Panc1 (cell line): ENCODE measurements around the gene MYL10. TPM values are rescaled to one million over a fixed set of nuclear protein-coding genes. Genes with fewer than 3 reads are reported as not detected.

ENCODE experiments used
- ATAC-seq: fragments of 200-7000 bp; cut with Tn5 transposase; 2 replicates; pipeline ENCODE4 v1.9.1; 2020; ENCODE audit warnings: mild to moderate bottlenecking, moderate library complexity
- BruUV-seq: library from RNA; stranded (reverse); fragments of 400-500 nt; replicated peaks from 2 replicates; lab custom pipeline; 2021; lab: Mats Ljungman, UMichigan
- CTCF ChIA-PET: fragments of 300-600 bp; sonication (Branson Sonifier 250); formaldehyde crosslinking; loops from one replicate; lab custom pipeline; 2022; ENCODE audit warnings: antibody characterized with exemption; lab: Charles Lee
- POLR2A ChIA-PET: fragments of 300-600 bp; sonication (Branson Sonifier 250); formaldehyde crosslinking; loops from one replicate; lab custom pipeline; 2022; ENCODE audit warnings: antibody characterized with exemption; lab: Charles Lee
- DNase-seq: peaks from one replicate; pipeline ENCODE4 v3.0.0-alpha.2; 2010; ENCODE audit warnings: low read depth, low spot score
- H3K27ac ChIP-seq: 2 replicates; pipeline ENCODE4 v1.5.1; 2011; ENCODE audit warnings: mild to moderate bottlenecking, low read length, inconsistent platforms
- H3K27me3 ChIP-seq: fragments of 200-500 bp; sonication (Bioruptor generic); 2 replicates; pipeline ENCODE4 v1.6.0; 2014; ENCODE audit warnings: low read length, inconsistent platforms; ENCODE audit not compliant: control insufficient read depth, insufficient read depth
- H3K36me3 ChIP-seq: fragments of 200-500 bp; sonication (Bioruptor generic); 2 replicates; pipeline ENCODE4 v1.5.1; 2014; ENCODE audit warnings: inconsistent platforms, mild to moderate bottlenecking, low read length, moderate library complexity; ENCODE audit not compliant: control insufficient read depth, insufficient read depth
- H3K4me1 ChIP-seq: 2 replicates; pipeline ENCODE4 v1.5.1; 2011; ENCODE audit warnings: inconsistent platforms, mild to moderate bottlenecking, low read length, moderate library complexity; ENCODE audit not compliant: control insufficient read depth, insufficient read depth
- H3K4me3 ChIP-seq, 2 experiments: 2 replicates each; pipeline ENCODE4 v1.5.1; 2011 to 2012; ENCODE audit warnings: low read depth in 2 of 2, low read length in 2 of 2, mild to moderate bottlenecking in 2 of 2, inconsistent platforms in 1 of 2, moderate library complexity in 1 of 2
- H3K9me3 ChIP-seq: fragments of 200-500 bp; sonication (Bioruptor generic); 2 replicates; pipeline ENCODE4 v1.5.1; 2014; ENCODE audit warnings: low read depth, mild to moderate bottlenecking, inconsistent platforms, low read length, moderate library complexity; ENCODE audit not compliant: control insufficient read depth, insufficient read depth
- CTCF ChIP-seq: fragments of 450-650 bp; IDR thresholded peaks from 2 replicates; pipeline ENCODE4 v1.5.1; 2017; ENCODE audit warnings: mild to moderate bottlenecking
- POLR2AphosphoS5 ChIP-seq: IDR thresholded peaks from 2 replicates; pipeline ENCODE4 v1.6.1; 2012; ENCODE audit warnings: mild to moderate bottlenecking, low read depth, low read length, moderate library complexity
- REST ChIP-seq, 2 experiments: IDR thresholded peaks; 2 replicates each; pipeline ENCODE4 v1.6.1; 2011 to 2012; ENCODE audit warnings: low read depth in 2 of 2, control low read depth in 1 of 2, low read length in 1 of 2, mild to moderate bottlenecking in 1 of 2, moderate library complexity in 1 of 2; ENCODE audit not compliant: insufficient read depth in 1 of 2
- SIN3A ChIP-seq: IDR thresholded peaks from 2 replicates; pipeline ENCODE4 v1.6.1; 2012; ENCODE audit warnings: low read depth, mild to moderate bottlenecking, low read length, moderate library complexity, borderline replicate concordance; ENCODE audit not compliant: insufficient read depth
- TCF7L2 ChIP-seq: IDR thresholded peaks from 2 replicates; pipeline ENCODE4 v1.6.1; 2011; ENCODE audit warnings: mild to moderate bottlenecking, low read depth, low read length, inconsistent platforms
- in situ Hi-C: cut with HindIII; loops from 2 replicates; pipeline ENCODE4 v1.10.0; 2016; ENCODE audit warnings: low sequenced_read_pairs, low pct_unique_long_range_greater_than_20kb
- intact Hi-C: fragments of 100-400 bp; cut with micrococcal nuclease; formaldehyde crosslinking; loops from one replicate; pipeline ENCODE4 v1.10.0; 2022; ENCODE audit not compliant: unreplicated experiment
- total RNA-seq: library from RNA; stranded (reverse); gene quantifications from one replicate; pipeline ENCODE4 v1.2.1, GENCODE V29; 2021; ENCODE audit not compliant: unreplicated experiment

MYL10 gene
- total RNA-seq, 1 experiment from 2014 or later = not detected

- H3K4me1 ChIP-seq = no peaks in the 10 kb centered on the region
- ChIA-PET POLR2A (no interaction called here), CTCF (no interaction called here)
- intact Hi-C loops (no loop called here), in situ Hi-C loops (no loop called here)
- H3K9me3 ChIP-seq = no peaks in the 10 kb centered on the region
- no peak overlapping the region for H3K4me3 ChIP-seq
- no peak overlapping the region for H3K27ac ChIP-seq
- H3K27me3 ChIP-seq = no peaks in the 10 kb centered on the region
- BruUV-seq = no TSS peak
- DNase-seq = no peak
- no peaks in the 10 kb centered on the region for H3K36me3 ChIP-seq
- no peak for ATAC-seq
- no peak for TF ChIP-seq POLR2AphosphoS5
Observed at GRCh38 chr7:101581891-101582290, 47.2 kb downstream of the MYL10 start.

- intact Hi-C loops (no loop called here), in situ Hi-C loops (no loop called here)
- no peak for ATAC-seq
- Histone ChIP-seq H3K36me3 (no peaks in the 10 kb centered on the region), H3K27me3 (no peaks in the 10 kb centered on the region), H3K27ac (no peak overlapping the region), H3K4me3 (no peak overlapping the region), H3K4me1 (no peaks in the 10 kb centered on the region), H3K9me3 (no peaks in the 10 kb centered on the region)
- POLR2A ChIA-PET = no interaction called here
- TF ChIP-seq SIN3A (no peak), POLR2AphosphoS5 (no peak), REST (IDR thresholded peaks at IDR 0.05; ENCODE audit: insufficient read depth in 1 of 2, low read depth in 2 of 2, low read length in 1 of 2) (no peak), CTCF (no peak), TCF7L2 (no peak)
- DNase-seq = no peak
- no TSS peak for BruUV-seq
- CTCF ChIA-PET = no interaction called here
Observed at GRCh38 chr7:101580596-101580995, 48.5 kb downstream of the MYL10 start.

GRCh38 chr7:101578552-101578951 is 50.5 kb downstream of the MYL10 start:
- in situ Hi-C loops = no loop called here
- intact Hi-C loops = no loop called here
- Histone ChIP-seq H3K27ac (no peak overlapping the region), H3K27me3 (no peaks in the 10 kb centered on the region), H3K36me3 (no peaks in the 10 kb centered on the region), H3K9me3 (no peaks in the 10 kb centered on the region), H3K4me3 (no peak overlapping the region), H3K4me1 (no peaks in the 10 kb centered on the region)
- BruUV-seq = no TSS peak
- ATAC-seq = no peak
- ChIA-PET POLR2A (no interaction called here), CTCF (no interaction called here)
- DNase-seq = no peak
- TF ChIP-seq TCF7L2 = no peak
- TF ChIP-seq POLR2AphosphoS5 = no peak
- TF ChIP-seq CTCF = no peak
- no peak for TF ChIP-seq SIN3A
- no peak for TF ChIP-seq REST (IDR thresholded peaks at IDR 0.05; ENCODE audit: insufficient read depth in 1 of 2, low read depth in 2 of 2, low read length in 1 of 2)
